DMS79 treated with DMSO at 0.1 percent for 48 hours (cell line): ENCODE data around the gene RPL28.

Experiments used
- DNase-seq: peaks from one replicate; lab custom pipeline; 2025; lab: John Stamatoyannopoulos, UW

Gene RPL28

DNA sequence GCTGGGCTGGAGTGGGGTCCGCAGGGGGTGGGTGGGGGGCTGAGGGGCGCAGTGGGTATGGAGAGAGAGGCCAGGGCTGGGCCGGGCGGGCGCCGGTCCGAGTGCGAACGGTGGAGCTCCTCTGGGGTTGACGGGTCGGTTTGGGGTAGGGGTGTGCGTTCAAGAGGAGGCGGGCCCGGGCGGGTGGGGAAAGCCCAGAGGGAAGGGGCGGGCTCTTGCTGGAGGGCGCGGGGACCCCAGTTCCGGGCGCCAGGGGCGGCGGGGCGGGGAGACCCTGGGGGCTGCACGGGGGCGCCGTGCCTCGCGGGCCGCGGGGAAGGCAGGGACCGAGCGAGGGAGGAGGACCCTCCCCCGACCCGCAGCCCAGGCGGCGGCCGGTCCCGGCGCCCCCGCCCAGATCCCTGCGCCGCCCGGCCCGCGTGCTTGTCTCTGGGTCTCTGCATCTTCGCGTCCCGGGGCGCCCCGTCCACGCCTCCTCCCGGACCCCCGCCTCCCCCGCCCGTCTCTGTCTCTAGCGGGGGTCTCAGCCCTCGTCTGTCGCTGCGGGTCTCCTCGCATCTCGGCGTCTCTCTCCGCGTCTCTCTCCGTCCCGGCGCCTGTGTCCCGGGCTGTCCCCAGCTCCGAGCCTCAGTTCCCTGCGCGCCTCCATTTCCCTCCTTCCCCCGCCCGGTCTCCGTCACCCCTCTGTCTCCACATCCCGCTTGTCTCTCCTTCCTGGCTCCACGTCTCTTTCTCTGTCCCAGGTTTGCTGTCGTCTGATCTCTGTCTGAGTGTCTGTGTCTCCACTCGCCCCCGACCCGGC is 65.6 kb downstream of the RPL28 start:
- DNase-seq = no peak

DNA sequence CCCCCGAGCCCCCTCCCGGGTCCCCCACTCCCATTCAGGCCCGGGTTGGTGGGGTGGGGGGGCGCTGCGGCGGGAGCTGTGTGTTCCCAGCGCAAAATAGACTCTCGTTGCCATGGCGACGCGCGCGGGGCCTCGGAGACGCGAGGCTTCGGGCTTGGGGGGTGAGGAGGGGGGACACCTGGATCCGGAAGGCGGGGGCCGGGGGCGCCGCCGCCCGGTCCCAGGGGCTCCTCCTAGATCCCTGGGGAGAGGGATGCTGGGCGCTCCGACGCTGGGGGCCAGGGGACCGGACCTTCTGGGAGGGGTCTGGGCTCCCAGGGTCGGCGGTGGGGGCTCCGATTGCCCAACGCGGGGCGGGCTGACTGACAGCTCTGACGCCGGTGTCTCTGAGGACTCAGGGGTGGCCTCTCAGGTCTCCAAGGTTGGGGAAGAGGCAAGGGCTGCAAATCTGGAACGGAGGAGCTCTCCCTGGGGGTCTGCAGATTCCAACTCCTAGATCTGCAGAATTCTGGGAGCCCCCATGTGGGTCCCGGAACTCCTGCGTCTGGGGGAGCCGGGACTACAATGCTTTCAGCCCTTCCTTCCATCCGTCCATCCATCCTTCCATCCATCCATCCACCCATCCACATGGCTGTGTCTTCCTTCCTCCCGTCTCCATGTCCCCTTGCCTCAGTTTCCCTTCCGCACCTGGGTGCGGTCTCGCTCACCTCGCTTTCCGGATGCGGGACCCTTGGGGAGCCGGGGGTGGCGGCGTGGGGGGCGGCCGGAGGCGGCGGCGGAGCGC is 66.4 kb downstream of the RPL28 start:
- DNase-seq = no peak
